ENCODE results near the gene PCSK5.
A peak's percentile ranks its signal among the peaks of the same experiment; 100 is the strongest.
"Not testable (repeated sequence)": the region's sequence is repeated elsewhere in the genome, so short reads cannot be mapped to it uniquely, and the experiment has no call there.

Gene PCSK5

GRCh38 chr9:76289703-76290102 is 399.2 kb downstream of the PCSK5 start:
- DNase-seq, result no peak

GRCh38 chr9:76290555-76290954 is 400.1 kb downstream of the PCSK5 start:
- no peak for DNase-seq

GRCh38 chr9:76292246-76292645 is 401.8 kb downstream of the PCSK5 start:
- DNase-seq, result no peak

GRCh38 chr9:76292658-76293057 is 402.2 kb downstream of the PCSK5 start:
- no peak for DNase-seq

GRCh38 chr9:76294301-76294700 is 403.8 kb downstream of the PCSK5 start:
- no peak for DNase-seq

GRCh38 chr9:76296561-76297310 is 406.3 kb downstream of the PCSK5 start:
- DNase-seq, result no peak

- no peak for DNase-seq
Observed at GRCh38 chr9:76297721-76298239, 407.3 kb downstream of the PCSK5 start.

GRCh38 chr9:76298521-76299144 is 408.2 kb downstream of the PCSK5 start:
- no peak for DNase-seq

- DNase-seq, result no peak
Observed at GRCh38 chr9:76302543-76302942, 412.1 kb downstream of the PCSK5 start.

- DNase-seq, result peak; percentile 44
Observed at GRCh38 chr9:76302947-76303550, 412.6 kb downstream of the PCSK5 start.

- not testable (repeated sequence) for DNase-seq
Observed at GRCh38 chr9:76307047-76307446, 416.6 kb downstream of the PCSK5 start.

GRCh38 chr9:76310577-76310976 is 420.1 kb downstream of the PCSK5 start:
- no peak for DNase-seq

- no peak for DNase-seq
Observed at GRCh38 chr9:76310991-76311390, 420.5 kb downstream of the PCSK5 start.

GRCh38 chr9:76311537-76311936 is 421.1 kb downstream of the PCSK5 start:
- DNase-seq, result no peak

GRCh38 chr9:76313771-76314170 is 423.3 kb downstream of the PCSK5 start:
- no peak for DNase-seq

- DNase-seq, result no peak
Observed at GRCh38 chr9:76314321-76314720, 423.8 kb downstream of the PCSK5 start.

- DNase-seq, result no peak
Observed at GRCh38 chr9:76316069-76316468, 425.6 kb downstream of the PCSK5 start.

- DNase-seq, result not testable (repeated sequence)
Observed at GRCh38 chr9:76319466-76319865, 429.0 kb downstream of the PCSK5 start.

GRCh38 chr9:76321195-76321828 is 430.8 kb downstream of the PCSK5 start:
- DNase-seq, result no peak

- no peak for DNase-seq
Observed at GRCh38 chr9:76322810-76323209, 432.3 kb downstream of the PCSK5 start.

GRCh38 chr9:76323490-76323889 is 433.0 kb downstream of the PCSK5 start:
- DNase-seq, result no peak

- not testable (repeated sequence) for DNase-seq
Observed at GRCh38 chr9:76324030-76324429, 433.6 kb downstream of the PCSK5 start.

- DNase-seq, result no peak
Observed at GRCh38 chr9:76330034-76330433, 439.6 kb downstream of the PCSK5 start.

Data from DMS153 (cell line).